ENCODE data around the gene ROMO1. TPM values are rescaled to one million over a fixed set of nuclear protein-coding genes. Genes with fewer than 3 reads are reported as not detected.
"Not testable (repeated sequence)": the region's sequence is repeated elsewhere in the genome, so short reads cannot be mapped to it uniquely, and the experiment has no call there.

ROMO1 gene
- total RNA-seq, 2 donors from 2014 or later: 93.0 to 134 TPM

DNA sequence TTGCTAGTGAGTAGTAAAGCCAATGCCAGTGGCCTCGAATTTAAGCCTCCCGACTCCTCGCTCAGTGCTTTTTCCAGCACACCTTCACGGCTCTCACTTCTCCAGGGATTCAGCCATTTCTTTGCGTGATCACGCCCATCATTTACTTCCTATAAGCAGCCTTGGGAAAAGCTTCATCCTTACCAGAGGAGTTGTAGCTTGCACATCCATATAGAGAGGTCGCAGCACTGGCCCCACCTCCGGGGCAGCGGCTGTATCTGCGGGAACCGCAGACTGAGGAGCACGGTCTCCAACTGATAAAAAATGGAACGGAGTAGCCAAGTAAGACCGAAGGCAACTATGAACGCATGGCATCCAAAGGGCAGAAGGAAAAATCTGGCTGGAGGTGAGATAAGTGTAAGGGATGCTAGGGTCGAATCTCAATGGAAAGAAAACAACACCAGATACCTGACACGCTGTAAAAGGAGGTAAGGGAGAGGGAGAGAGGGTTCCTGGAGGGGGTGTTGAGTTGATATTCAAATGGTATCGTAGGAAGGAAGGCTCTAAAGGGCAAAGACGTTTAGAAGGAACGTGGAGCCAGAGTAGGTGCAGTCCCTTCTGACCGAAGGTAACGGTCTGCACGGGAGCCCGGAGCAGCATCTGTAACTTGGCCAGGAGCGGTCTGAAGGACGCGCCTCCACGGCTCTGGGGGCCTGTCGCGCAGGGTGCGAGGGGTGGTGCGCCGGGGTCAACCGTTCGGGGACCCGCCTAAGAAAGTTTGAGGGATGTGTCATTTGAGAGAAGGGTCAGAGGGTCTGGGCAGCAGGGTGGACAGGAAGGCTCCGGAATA is 693 bp upstream of the ROMO1 start:
- peak; percentile 44 for ATAC-seq (replicated peaks)
- Mint-ChIP-seq H3K4me1 (peaks cover 16% of the 10 kb centered on the region), H3K36me3 (ENCODE audit: low read depth) (peaks cover 87% of the 10 kb centered on the region), H3K9me3 (no peaks in the 10 kb centered on the region), H3K27me3 (no peaks in the 10 kb centered on the region), H3K27ac (peak overlapping the region; percentile 95), H3K4me3 (peak overlapping the region; percentile 96)

DNA sequence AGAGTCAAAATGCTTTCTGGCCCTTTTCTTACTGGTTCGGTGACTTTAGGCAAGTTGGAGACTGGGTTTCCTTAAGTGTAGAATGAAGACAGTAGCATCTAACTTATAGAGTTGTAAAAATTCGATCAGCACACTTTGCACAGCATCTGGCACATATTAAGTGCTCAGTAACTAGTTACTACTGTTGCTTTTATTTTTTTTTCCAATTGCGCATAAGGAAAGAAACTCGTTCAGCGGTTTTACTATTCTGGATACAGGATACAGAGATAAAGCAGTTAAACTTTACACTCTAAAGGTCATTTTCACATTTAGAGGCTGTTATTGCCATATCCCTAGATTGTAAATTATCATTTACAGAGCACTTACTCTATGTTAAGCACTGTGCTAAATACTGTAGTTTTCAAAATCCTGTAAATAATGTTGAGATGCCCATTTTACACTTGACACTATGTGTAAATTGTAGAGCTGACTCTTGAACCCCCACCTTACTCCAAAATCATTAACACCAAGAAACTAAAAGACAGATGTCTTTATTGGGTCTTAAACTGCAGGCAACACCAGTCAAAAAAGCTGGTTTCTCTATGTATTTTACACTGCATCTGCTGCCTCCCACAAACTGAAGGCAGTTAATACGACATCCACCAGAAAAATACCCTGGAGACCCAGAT is 886 bp downstream of the ROMO1 start:
- H3K4me3 Mint-ChIP-seq: peak overlapping the region; percentile 96
- H3K4me1 Mint-ChIP-seq: peaks cover 16% of the 10 kb centered on the region
- H3K27me3 Mint-ChIP-seq: no peaks in the 10 kb centered on the region
- H3K36me3 Mint-ChIP-seq (ENCODE audit: low read depth): peaks cover 90% of the 10 kb centered on the region
- H3K27ac Mint-ChIP-seq: peak overlapping the region; percentile 95
- H3K9me3 Mint-ChIP-seq: no peaks in the 10 kb centered on the region
- no peak for ATAC-seq (replicated peaks)

DNA sequence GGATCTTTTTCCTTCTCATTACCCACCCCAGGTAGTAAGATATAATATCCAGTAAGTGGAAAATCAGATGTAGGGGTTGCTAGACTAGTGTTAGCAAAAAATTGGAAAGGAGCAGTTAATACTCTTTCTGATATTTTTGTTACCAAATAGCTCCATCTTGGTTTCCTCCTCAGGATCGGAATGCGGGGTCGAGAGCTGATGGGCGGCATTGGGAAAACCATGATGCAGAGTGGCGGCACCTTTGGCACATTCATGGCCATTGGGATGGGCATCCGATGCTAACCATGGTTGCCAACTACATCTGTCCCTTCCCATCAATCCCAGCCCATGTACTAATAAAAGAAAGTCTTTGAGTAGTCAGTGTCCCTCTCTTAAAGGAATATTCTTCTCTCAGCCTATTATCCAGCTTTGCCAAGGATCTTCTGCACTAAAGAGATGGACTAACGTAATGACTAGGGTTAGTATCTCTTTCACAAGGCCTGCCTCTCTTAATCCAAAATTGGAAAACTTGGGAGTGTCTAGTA is 1.5 kb downstream of the ROMO1 start:
- Mint-ChIP-seq H3K4me1 (peaks cover 16% of the 10 kb centered on the region), H3K4me3 (peak overlapping the region; percentile 96), H3K36me3 (ENCODE audit: low read depth) (peaks cover 90% of the 10 kb centered on the region), H3K27ac (peak overlapping the region; percentile 95), H3K27me3 (no peaks in the 10 kb centered on the region), H3K9me3 (no peaks in the 10 kb centered on the region)
- no peak for ATAC-seq (replicated peaks)

DNA sequence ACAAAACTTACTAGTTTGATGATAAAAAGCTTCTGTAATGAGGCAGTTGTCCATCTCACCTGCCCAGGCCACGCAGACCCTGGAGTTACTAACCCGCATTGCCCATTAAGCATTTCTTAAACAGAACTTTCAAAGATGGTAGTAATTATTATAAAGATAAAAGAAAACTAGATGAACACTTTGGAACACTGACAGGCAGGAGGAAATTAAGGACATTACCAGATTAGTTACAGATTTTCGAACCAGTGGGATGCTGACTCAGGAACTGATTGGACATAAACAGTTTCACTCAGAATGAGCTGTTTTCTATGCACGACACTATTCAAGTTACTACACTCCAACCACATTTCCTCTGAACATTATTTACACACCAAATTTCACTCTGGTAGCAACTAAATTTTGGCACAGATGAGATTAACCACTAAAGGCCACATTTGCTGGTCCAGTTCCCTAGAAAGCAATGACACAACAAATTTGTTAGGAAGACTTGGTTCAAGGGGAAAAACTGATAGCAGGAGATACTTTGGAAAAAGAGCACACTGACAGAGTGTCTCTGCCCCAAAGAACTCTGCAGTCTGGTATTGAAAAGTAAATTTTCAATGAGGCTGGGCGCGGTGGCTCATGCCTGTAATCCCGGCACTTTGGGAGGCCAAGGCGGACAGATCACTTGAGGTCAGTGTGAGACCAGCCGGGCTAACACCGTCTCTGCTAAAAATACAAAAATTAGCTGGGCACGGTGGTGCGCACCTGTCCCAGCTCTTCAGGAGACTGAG is 3.0 kb downstream of the ROMO1 start:
- Mint-ChIP-seq H3K4me3 (no peak overlapping the region), H3K4me1 (peaks cover 15% of the 10 kb centered on the region), H3K36me3 (ENCODE audit: low read depth) (peaks cover 98% of the 10 kb centered on the region), H3K27me3 (no peaks in the 10 kb centered on the region), H3K9me3 (no peaks in the 10 kb centered on the region), H3K27ac (peak overlapping the region; percentile 58)
- no peak for ATAC-seq (replicated peaks)

DNA sequence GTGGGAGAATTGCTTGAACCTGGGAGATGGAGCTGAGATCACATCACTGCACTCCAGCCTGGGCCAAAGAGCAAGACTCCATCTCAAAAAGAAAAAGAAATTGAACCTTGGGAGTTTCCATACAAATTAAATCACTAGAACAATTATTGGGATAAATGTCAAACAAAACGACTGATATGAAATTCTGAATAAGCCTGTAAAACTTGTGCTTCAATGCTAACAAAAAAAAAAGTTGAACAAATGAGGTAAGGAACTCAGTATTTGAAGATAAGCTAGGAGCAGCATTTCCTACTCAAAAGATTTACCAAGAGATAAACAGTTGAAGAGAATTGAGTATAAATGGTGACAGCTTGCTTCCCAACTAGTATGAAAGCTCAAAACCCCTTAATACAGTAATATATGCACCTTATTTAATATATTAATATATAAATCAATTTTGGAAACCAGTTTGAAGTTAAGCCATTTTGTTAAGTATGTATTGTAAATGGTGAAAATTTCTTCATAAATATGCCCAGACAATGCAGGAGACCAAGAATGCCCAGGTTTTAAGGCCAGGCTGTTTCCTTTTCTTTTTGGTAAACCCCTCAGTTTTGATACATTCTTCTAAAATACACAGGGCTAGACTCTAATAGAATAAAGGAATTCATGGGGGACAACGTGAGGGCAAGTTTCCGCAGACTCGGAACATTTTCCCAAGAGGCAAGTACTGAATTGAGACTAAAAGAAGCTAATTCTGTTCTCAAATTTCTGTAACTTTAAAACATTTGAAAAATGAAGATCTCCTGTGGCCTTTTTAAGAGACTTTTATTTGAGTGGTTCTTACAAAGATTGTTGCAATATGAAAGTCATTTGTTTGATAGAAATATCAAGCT is 3.9 kb downstream of the ROMO1 start:
- H3K27me3 Mint-ChIP-seq: no peaks in the 10 kb centered on the region
- no peaks in the 10 kb centered on the region for H3K9me3 Mint-ChIP-seq
- peak overlapping the region; percentile 17 for H3K27ac Mint-ChIP-seq
- peaks cover 7% of the 10 kb centered on the region for H3K4me1 Mint-ChIP-seq
- ATAC-seq (replicated peaks): no peak
- H3K36me3 Mint-ChIP-seq (ENCODE audit: low read depth): peaks cover 98% of the 10 kb centered on the region
- H3K4me3 Mint-ChIP-seq: no peak overlapping the region

DNA sequence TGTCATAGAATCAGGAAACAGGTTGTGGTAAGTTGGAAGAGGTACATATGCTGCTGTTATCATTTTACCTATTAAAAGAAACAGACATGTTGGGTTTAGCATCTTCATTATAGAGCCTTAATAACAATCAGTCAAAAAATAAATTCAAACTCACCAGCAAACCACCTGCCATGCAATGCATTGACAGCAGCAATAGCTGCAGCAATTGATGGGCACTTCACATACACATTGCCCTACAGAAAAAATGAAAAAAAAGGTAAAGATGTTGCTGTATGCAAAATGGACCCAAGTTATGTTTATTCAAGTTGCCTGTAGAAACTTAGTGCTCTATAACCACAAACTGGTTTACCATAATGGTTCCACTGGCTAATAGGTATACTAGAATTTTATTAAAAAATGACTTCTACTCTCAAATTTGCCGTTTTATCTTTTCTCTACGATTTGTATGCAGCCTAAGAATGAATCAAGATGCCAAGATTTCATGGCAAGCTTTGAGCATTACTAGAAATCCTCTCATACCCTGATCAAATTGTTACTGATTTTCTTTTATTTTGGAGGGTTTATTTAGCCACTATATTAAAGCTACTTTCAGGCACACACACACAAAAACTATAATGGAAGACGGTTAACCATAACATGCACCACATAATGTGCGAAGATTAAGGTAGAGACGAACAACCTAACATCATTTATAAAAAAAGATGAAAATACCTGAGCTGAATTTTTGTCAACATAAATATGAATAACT is 5.5 kb downstream of the ROMO1 start:
- Mint-ChIP-seq H3K36me3 (ENCODE audit: low read depth) (peaks cover 98% of the 10 kb centered on the region), H3K27ac (no peak overlapping the region), H3K4me3 (no peak overlapping the region), H3K9me3 (no peaks in the 10 kb centered on the region), H3K27me3 (no peaks in the 10 kb centered on the region), H3K4me1 (peaks cover 5% of the 10 kb centered on the region)
- ATAC-seq (replicated peaks): no peak

DNA sequence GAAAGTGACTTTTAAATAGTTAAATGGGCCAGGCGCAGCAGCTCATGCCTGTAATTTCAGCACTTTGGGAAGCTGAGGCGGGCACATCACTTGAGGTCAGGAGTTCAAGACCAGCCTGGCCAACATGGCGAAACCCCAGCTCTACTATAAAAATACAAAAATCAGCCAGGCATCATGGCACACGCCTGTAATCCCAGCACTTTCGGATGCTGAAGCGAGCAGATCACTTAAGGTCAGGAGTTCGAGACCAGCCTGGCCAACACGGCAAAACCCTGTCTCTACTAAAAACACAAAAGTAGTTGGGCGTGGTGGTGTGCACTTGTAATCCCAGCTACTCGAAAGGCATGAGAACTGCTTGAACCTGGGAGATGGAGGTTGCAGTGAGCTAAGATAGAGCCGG is 6.7 kb downstream of the ROMO1 start:
- peaks cover 98% of the 10 kb centered on the region for H3K36me3 Mint-ChIP-seq (ENCODE audit: low read depth)
- ATAC-seq (replicated peaks); H3K4me1 Mint-ChIP-seq; H3K9me3 Mint-ChIP-seq; H3K4me3 Mint-ChIP-seq; H3K27ac Mint-ChIP-seq; H3K27me3 Mint-ChIP-seq: not testable (repeated sequence)

DNA sequence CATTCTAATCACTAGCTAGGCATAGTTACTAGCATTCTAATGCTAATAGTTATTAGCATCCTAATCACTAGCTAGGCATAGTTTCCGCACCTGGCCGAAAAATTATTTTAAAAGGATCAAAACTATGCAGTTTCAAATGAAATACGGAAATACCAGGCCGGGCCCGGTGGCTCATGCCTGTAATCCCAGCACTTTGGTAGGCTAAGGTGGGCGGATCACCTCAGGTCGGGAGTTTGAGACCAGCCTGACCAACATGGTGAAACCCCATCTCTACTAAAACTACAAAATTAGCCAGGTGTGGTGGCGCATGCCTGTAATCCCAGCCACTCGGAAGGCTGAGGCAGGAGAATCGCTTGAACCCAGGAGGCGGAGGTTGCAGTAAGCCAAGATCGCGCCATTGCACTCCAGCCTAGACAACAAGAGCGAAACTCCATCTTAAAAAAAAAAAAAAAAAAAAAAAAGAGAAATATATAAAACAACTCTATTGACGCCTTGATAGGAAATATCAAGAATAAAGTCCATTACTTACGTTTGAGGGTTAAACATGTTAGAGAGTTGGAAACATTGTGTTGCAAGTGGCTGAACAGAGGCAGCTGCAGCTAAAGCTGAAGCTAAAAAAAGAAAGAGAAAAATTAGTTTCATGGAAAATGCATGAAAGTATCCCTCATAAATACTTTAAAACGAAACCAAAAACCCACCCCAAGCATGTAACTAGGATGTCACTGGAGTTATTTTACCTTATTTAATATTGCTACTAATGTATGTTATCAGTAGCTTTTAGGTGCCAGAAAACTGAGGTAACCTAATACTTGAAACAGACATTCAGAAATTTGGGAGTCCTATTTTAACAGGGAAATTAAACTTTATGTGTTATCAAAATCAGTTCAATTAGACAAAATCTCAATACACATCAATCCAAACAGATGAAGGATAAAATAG is 7.7 kb downstream of the ROMO1 start:
- not testable (repeated sequence) for H3K27ac Mint-ChIP-seq; H3K27me3 Mint-ChIP-seq; ATAC-seq (replicated peaks); H3K9me3 Mint-ChIP-seq; H3K4me3 Mint-ChIP-seq
- Mint-ChIP-seq H3K4me1 (peaks cover 20% of the 10 kb centered on the region), H3K36me3 (ENCODE audit: low read depth) (peaks cover 100% of the 10 kb centered on the region)

DNA sequence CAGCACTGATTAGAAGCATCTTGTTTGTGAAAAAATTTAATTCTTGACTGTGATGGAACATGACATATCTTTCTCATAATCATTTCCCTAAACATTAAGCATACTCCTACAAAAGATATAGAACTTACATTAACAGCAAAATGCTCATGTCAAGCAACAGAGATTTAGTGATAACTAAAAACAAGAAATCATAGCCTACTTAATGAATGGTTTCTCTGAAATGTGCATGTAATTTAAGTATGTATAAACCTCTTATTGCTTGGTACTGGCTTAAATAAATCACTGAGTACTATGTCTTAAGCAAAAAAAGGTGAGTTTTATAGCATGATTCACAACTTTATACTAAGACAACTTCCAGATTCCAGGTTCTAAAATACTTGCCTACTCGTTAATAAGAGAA is 9.3 kb downstream of the ROMO1 start:
- H3K4me1 Mint-ChIP-seq: peaks cover 29% of the 10 kb centered on the region
- H3K36me3 Mint-ChIP-seq (ENCODE audit: low read depth): peaks cover 100% of the 10 kb centered on the region

DNA sequence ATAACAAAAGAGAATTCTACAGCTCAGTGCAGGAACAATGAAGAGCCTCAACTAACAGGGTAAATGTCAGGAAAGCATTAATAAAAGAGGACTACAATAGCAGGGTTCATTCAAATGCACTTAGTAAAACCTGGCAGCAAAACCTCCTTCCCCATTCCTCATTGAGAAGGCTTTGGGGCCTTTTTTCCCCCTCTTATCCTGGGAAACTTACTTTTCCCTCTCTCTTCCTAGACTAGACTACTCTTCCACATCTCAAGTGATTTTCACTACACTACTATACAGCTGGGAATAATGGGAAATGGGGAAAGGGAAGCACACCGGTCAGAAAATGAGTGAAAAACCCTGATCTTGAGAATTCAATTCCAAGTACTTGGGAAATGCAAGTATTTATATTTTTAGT is 10.1 kb downstream of the ROMO1 start:
- H3K27me3 Mint-ChIP-seq: no peaks in the 10 kb centered on the region
- H3K9me3 Mint-ChIP-seq: no peaks in the 10 kb centered on the region
- peaks cover 100% of the 10 kb centered on the region for H3K36me3 Mint-ChIP-seq (ENCODE audit: low read depth)
- ATAC-seq (replicated peaks): no peak
- peaks cover 33% of the 10 kb centered on the region for H3K4me1 Mint-ChIP-seq
- no peak overlapping the region for H3K4me3 Mint-ChIP-seq
- peak overlapping the region; percentile 41 for H3K27ac Mint-ChIP-seq

More for the DNA sequence above, 9.3 kb downstream of the ROMO1 start:
- Mint-ChIP-seq H3K9me3 (no peaks in the 10 kb centered on the region), H3K27me3 (no peaks in the 10 kb centered on the region), H3K27ac (peak overlapping the region; percentile 41), H3K4me3 (no peak overlapping the region)
- ATAC-seq (replicated peaks): no peak

DNA sequence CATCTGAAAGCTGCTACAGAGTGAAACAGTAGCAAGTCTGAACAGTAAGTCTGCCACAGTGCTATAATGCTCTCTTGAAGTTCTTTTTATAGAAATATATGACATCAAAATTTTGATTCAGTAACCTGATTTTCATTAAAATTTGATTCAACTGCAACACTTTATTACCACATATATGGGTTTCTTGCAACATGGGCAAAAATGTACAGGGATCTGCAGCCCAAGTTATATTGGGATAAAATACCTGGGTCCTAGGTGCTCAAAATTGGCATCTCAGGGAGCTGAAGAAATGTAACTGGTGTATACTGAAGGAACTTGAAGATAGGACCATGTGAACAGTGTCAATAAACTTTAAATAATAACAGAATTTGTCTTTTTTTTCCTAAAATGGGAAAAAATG is 10.8 kb downstream of the ROMO1 start:
- H3K4me3 Mint-ChIP-seq: no peak overlapping the region
- H3K9me3 Mint-ChIP-seq: no peaks in the 10 kb centered on the region
- ATAC-seq (replicated peaks): no peak
- H3K27ac Mint-ChIP-seq: no peak overlapping the region
- H3K27me3 Mint-ChIP-seq: no peaks in the 10 kb centered on the region
- peaks cover 36% of the 10 kb centered on the region for H3K4me1 Mint-ChIP-seq
- peaks cover 100% of the 10 kb centered on the region for H3K36me3 Mint-ChIP-seq (ENCODE audit: low read depth)

DNA sequence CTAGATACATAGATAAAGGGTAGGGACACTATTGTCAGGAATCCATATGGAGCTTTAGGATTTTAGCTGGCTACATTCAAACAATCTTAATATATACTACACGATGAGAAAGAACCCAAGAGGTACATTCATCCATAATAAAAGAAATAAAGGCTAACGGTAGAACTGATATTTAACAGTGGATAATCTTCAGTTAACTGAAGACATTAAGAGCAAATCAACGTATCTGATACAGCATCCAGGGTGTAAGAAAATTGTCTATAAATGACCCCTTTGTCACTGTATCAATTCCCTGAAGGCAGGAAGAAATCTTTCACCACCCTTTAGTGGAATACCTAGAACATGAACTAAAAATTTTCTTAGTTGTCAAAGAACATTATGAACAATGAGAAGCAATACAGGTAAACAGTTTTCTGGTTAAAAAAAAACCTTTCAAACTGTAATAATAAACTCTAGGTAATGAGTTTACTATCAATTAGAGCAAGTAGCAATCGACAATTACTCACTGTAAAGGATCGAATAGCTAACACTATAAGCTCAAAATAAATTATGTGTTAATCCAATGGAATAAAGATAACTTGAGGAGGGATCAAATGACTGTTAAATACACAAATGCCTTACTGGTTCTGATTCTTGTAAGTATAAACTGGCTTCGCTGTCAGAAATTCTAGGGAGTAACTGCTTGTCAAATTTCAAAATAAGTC is 11.8 kb downstream of the ROMO1 start:
- Mint-ChIP-seq H3K27me3 (no peaks in the 10 kb centered on the region), H3K4me1 (peaks cover 36% of the 10 kb centered on the region), H3K4me3 (peak overlapping the region; percentile 62), H3K27ac (peak overlapping the region; percentile 76), H3K36me3 (ENCODE audit: low read depth) (peaks cover 100% of the 10 kb centered on the region), H3K9me3 (no peaks in the 10 kb centered on the region)
- no peak for ATAC-seq (replicated peaks)
